H1 (cell line): ENCODE measurements around the gene HNRNPU. TPM values are rescaled to one million over a fixed set of nuclear protein-coding genes. Genes with fewer than 3 reads are reported as not detected.

Experiments
- CTCF ChIA-PET: fragments of 300-600 bp; sonication (Branson Sonifier 250); formaldehyde crosslinking; loops from one replicate; lab custom pipeline; 2021; ENCODE audit not compliant: partially characterized antibody; lab: Charles Lee
- POLR2A ChIA-PET: fragments of 300-600 bp; sonication (Branson Sonifier 250); formaldehyde crosslinking; loops from one replicate; lab custom pipeline; 2021; ENCODE audit warnings: inconsistent platforms; ENCODE audit not compliant: partially characterized antibody; lab: Charles Lee
- DNase-seq, 2 experiments: peaks; one replicate each; pipeline versions ENCODE4 v3.0.0 to v3.0.0-alpha.2; 2010 to 2022; ENCODE audit warnings: low spot score in 2 of 2, low read depth in 1 of 2, mixed read lengths in 1 of 2
- FAIRE-seq: peaks from 2 replicates; lab custom pipeline; 2011; peaks lifted over from hg19 to GRCh38; lab: Jason Lieb, UNC
- H2AFZ ChIP-seq: 2 replicates; pipeline ENCODE4 v1.8.1; 2012; ENCODE audit warnings: low read length, inconsistent platforms
- H2AK5ac ChIP-seq: 2 replicates; pipeline ENCODE4 v1.6.1; 2013; ENCODE audit warnings: low read depth, low read length
- H2BK120ac ChIP-seq: replicated peaks from 2 replicates; pipeline ENCODE3; 2013; ENCODE audit warnings: low read depth, low read length, inconsistent platforms
- H2BK12ac ChIP-seq: 2 replicates; pipeline ENCODE4 v1.6.1; 2013; ENCODE audit warnings: low read depth, low read length
- H2BK15ac ChIP-seq: 2 replicates; pipeline ENCODE4 v1.6.1; 2013; ENCODE audit warnings: low read length
- H2BK20ac ChIP-seq: 2 replicates; pipeline ENCODE4 v1.6.1; 2013; ENCODE audit warnings: low read length
- H2BK5ac ChIP-seq: 2 replicates; pipeline ENCODE4 v1.6.1; 2013; ENCODE audit warnings: low read depth, low read length
- H3K14ac ChIP-seq: 2 replicates; pipeline ENCODE4 v1.6.1; 2013; ENCODE audit warnings: inconsistent platforms; ENCODE audit not compliant: insufficient read length
- H3K18ac ChIP-seq: 2 replicates; pipeline ENCODE4 v1.6.1; 2013; ENCODE audit warnings: low read length; ENCODE audit errors: extremely low read depth
- H3K23ac ChIP-seq: 2 replicates; pipeline ENCODE4 v1.6.1; 2013; ENCODE audit warnings: inconsistent platforms; ENCODE audit not compliant: insufficient read length
- H3K23me2 ChIP-seq: 2 replicates; pipeline ENCODE4 v1.6.1; 2013; ENCODE audit warnings: low read depth, low read length
- H3K27ac ChIP-seq: 2 replicates; pipeline ENCODE4 v1.6.1; 2011; ENCODE audit warnings: low read depth, low read length, inconsistent platforms
- H3K27me3 ChIP-seq, 4 experiments: replicated peaks in 1 of 4; 1 replicate in 1 of 4; 2 replicates in 3 of 4; pipeline versions ENCODE4 v1.6.1 to v1.8.1; 2011 to 2013; ENCODE audit warnings: low read length in 3 of 4, mild to moderate bottlenecking in 3 of 4, inconsistent platforms in 2 of 4, mixed read lengths in 2 of 4, moderate library complexity in 1 of 4; ENCODE audit not compliant: control insufficient read depth in 3 of 4, insufficient read depth in 3 of 4; ENCODE audit errors: extremely low read depth in 1 of 4
- H3K36me3 ChIP-seq, 4 experiments: 2 replicates each; pipeline versions ENCODE4 v1.6.1 to v1.8.1; 2011 to 2013; ENCODE audit warnings: mild to moderate bottlenecking in 4 of 4, low read length in 3 of 4, moderate library complexity in 2 of 4, control low read depth in 1 of 4, inconsistent platforms in 1 of 4; ENCODE audit not compliant: insufficient read depth in 4 of 4, control insufficient read depth in 2 of 4
- H3K4ac ChIP-seq: replicated peaks from 2 replicates; pipeline ENCODE3; 2013; ENCODE audit warnings: low read length, low read depth, mixed read lengths, inconsistent platforms; ENCODE audit not compliant: insufficient read length
- H3K4me1 ChIP-seq, 4 experiments: replicated peaks in 1 of 4; 1 replicate in 1 of 4; 2 replicates in 3 of 4; pipeline versions ENCODE4 v1.6.1 to v1.8.1; 2011 to 2013; ENCODE audit warnings: low read length in 3 of 4, inconsistent platforms in 2 of 4, mixed read lengths in 1 of 4; ENCODE audit not compliant: insufficient read depth in 4 of 4, control insufficient read depth in 3 of 4
- H3K4me2 ChIP-seq, 2 experiments: 2 replicates each; pipeline versions ENCODE4 v1.6.1 to v1.8.1; 2011 to 2013; ENCODE audit warnings: low read depth in 2 of 2, low read length in 2 of 2, control low read depth in 1 of 2, inconsistent platforms in 1 of 2, mild to moderate bottlenecking in 1 of 2; ENCODE audit not compliant: insufficient read depth in 1 of 2
- H3K4me3 ChIP-seq, 4 experiments: fragments of 200-600, 300-600 bp in 1 of 4; sonication (generic), shearing (Covaris generic), sonication (Bioruptor Twin) in 1 of 4; 2 replicates each; pipeline versions ENCODE4 v1.5.1 to v1.8.1; 2011 to 2016; ENCODE audit warnings: low read length in 4 of 4, low read depth in 3 of 4, control low read depth in 2 of 4, inconsistent platforms in 2 of 4, mild to moderate bottlenecking in 2 of 4, mixed read lengths in 1 of 4, moderate library complexity in 1 of 4; ENCODE audit not compliant: insufficient read depth in 2 of 4; ENCODE audit errors: extremely low read depth in 1 of 4
- H3K56ac ChIP-seq: replicated peaks from 2 replicates; pipeline ENCODE3; 2013; ENCODE audit warnings: low read depth, mild to moderate bottlenecking, mixed read lengths, low read length, inconsistent platforms; ENCODE audit not compliant: insufficient read length
- H3K79me1 ChIP-seq: 2 replicates; pipeline ENCODE4 v1.6.1; 2013; ENCODE audit warnings: low read depth, low read length, control low read depth
- H3K79me2 ChIP-seq, 2 experiments: 2 replicates each; pipeline versions ENCODE4 v1.6.1 to v1.8.1; 2012 to 2013; ENCODE audit warnings: low read length in 2 of 2, mild to moderate bottlenecking in 2 of 2, inconsistent platforms in 1 of 2; ENCODE audit not compliant: insufficient read depth in 2 of 2, control insufficient read depth in 1 of 2
- H3K9ac ChIP-seq, 4 experiments: replicated peaks in 1 of 4; 1 replicate in 1 of 4; 2 replicates in 3 of 4; pipeline versions ENCODE4 v1.6.1 to v1.8.1; 2011 to 2013; ENCODE audit warnings: low read depth in 3 of 4, low read length in 3 of 4, control low read depth in 2 of 4, mild to moderate bottlenecking in 2 of 4, moderate library complexity in 2 of 4, inconsistent platforms in 1 of 4; ENCODE audit errors: extremely low read depth in 1 of 4
- H3K9me3 ChIP-seq, 2 experiments: 2 replicates each; pipeline versions ENCODE4 v1.6.1 to v1.8.1; 2012 to 2013; ENCODE audit warnings: mild to moderate bottlenecking in 2 of 2, moderate library complexity in 2 of 2, control low read depth in 1 of 2, inconsistent platforms in 1 of 2, low read depth in 1 of 2, low read length in 1 of 2, mixed read lengths in 1 of 2; ENCODE audit not compliant: insufficient read depth in 2 of 2
- H4K20me1 ChIP-seq, 2 experiments: replicated peaks in 1 of 2; 2 replicates each; pipeline versions ENCODE3 to v1.8.1; 2011 to 2013; ENCODE audit warnings: inconsistent platforms in 2 of 2, low read length in 2 of 2, mild to moderate bottlenecking in 1 of 2; ENCODE audit not compliant: insufficient read depth in 2 of 2, control insufficient read depth in 1 of 2
- H4K5ac ChIP-seq: 2 replicates; pipeline ENCODE4 v1.6.1; 2013; ENCODE audit warnings: low read length, low read depth, mixed read lengths, inconsistent platforms; ENCODE audit not compliant: insufficient read length
- H4K8ac ChIP-seq: 2 replicates; pipeline ENCODE4 v1.8.0; 2013; ENCODE audit warnings: mild to moderate bottlenecking, moderate library complexity, low read length, inconsistent platforms; ENCODE audit not compliant: insufficient read depth; ENCODE audit errors: extremely low read depth
- H4K91ac ChIP-seq: replicated peaks from 2 replicates; pipeline ENCODE3; 2013; ENCODE audit warnings: low read length, mixed read lengths, inconsistent platforms; ENCODE audit not compliant: insufficient read length
- ASH2L ChIP-seq: fragments of 200-600, 300-600 bp; sonication (generic); IDR thresholded peaks from one replicate; pipeline ENCODE4 v1.7.1; 2017; ENCODE audit warnings: low read length
- CHD1 ChIP-seq: IDR thresholded peaks from 2 replicates; pipeline ENCODE4 v1.6.1; 2012; ENCODE audit warnings: low read depth, low read length, improper control_type of control experiment
- FOSL1 ChIP-seq: IDR thresholded peaks from 2 replicates; pipeline ENCODE4 v1.6.1; 2011; ENCODE audit warnings: mild to moderate bottlenecking, low read depth, low read length, moderate library complexity; ENCODE audit not compliant: insufficient read depth
- JUND ChIP-seq: IDR thresholded peaks from 2 replicates; pipeline ENCODE4 v1.6.1; 2011; ENCODE audit warnings: mild to moderate bottlenecking, improper control_type of control experiment, low read length
- KDM4A ChIP-seq: IDR thresholded peaks from one replicate; pipeline ENCODE4 v1.7.1; 2012; ENCODE audit warnings: low read depth, mild to moderate bottlenecking, moderate library complexity, low read length, inconsistent platforms; ENCODE audit not compliant: severe bottlenecking
- NRF1 ChIP-seq: IDR thresholded peaks from 2 replicates; pipeline ENCODE4 v1.6.1; 2011; ENCODE audit warnings: mild to moderate bottlenecking, low read depth, low read length, improper control_type of control experiment
- POLR2A ChIP-seq, 2 experiments: IDR thresholded peaks; 1 replicate in 1 of 2; 2 replicates in 1 of 2; pipeline ENCODE4 v1.6.1; 2011; ENCODE audit warnings: low read depth in 2 of 2, low read length in 2 of 2, mild to moderate bottlenecking in 2 of 2; ENCODE audit errors: control extremely low read depth in 1 of 2
- POLR2AphosphoS5 ChIP-seq: IDR thresholded peaks from 2 replicates; pipeline ENCODE4 v1.6.1; 2011; ENCODE audit warnings: low read depth, low read length
- SIN3A ChIP-seq, 2 experiments: IDR thresholded peaks in 1 of 2; conservative IDR thresholded peaks in 1 of 2; 2 replicates each; pipeline ENCODE4 v1.6.1; 2011 to 2012; ENCODE audit warnings: low read length in 2 of 2, improper control_type of control experiment in 1 of 2, low read depth in 1 of 2, mild to moderate bottlenecking in 1 of 2
- SIRT6 ChIP-seq: IDR thresholded peaks from one replicate; pipeline ENCODE4 v1.7.1; 2012; ENCODE audit warnings: low read length, inconsistent platforms
- SP2 ChIP-seq: IDR thresholded peaks from 2 replicates; pipeline ENCODE4 v1.6.1; 2012; ENCODE audit warnings: mild to moderate bottlenecking, low read length, inconsistent platforms
- SP4 ChIP-seq: IDR thresholded peaks from 2 replicates; pipeline ENCODE4 v1.6.1; 2012; ENCODE audit warnings: low read length, inconsistent platforms
- SUZ12 ChIP-seq: fragments of 200-600 bp; sonication (generic); IDR thresholded peaks from 2 replicates; pipeline ENCODE4 v1.6.1; 2012; ENCODE audit warnings: mild to moderate bottlenecking, inconsistent platforms, low read length, moderate library complexity, mixed read lengths
- WGBS, 2 experiments: shearing (Covaris generic) in 1 of 2; methylation state at CpG; one replicate each; pipeline versions ENCODE4 v1.1.6 to v1.1.7; 2013 to 2015; ENCODE audit warnings: low lambda C conversion rate in 2 of 2, mixed read lengths in 2 of 2, inconsistent platforms in 1 of 2, low coverage in 1 of 2, missing lambda C conversion rate in 1 of 2; ENCODE audit not compliant: insufficient replicate concordance in 2 of 2, insufficient coverage in 1 of 2, insufficient read length in 1 of 2; ENCODE audit errors: extremely low coverage in 1 of 2, missing lambda C conversion rate in 1 of 2; 5-methylcytosine and 5-hydroxymethylcytosine counted together
- polyA plus RNA-seq, 7 experiments: library from polyadenylated mRNA; depleted of rRNA in 3 of 7; stranded (reverse) in 5 of 7; unstranded in 2 of 7; fragments of >200 nt in 5 of 7; fragments of 200-250 nt in 2 of 7; gene quantifications; 1 replicate in 5 of 7; 2 replicates in 1 of 7; 4 replicates in 1 of 7; pipeline versions ENCODE4 v1.2.1 to v1.2.3, GENCODE V29; 2011 to 2013; ENCODE audit warnings: missing spikeins in 2 of 7, mixed read lengths in 2 of 7
- total RNA-seq: library from RNA; stranded (reverse); fragmentation: NEBNext Ultra II Directional; extraction: Animal tissue kit (Norgen Biotek cat#: 25700); gene quantifications from 2 replicates; pipeline ENCODE4 v1.2.1, GENCODE V29; 2021
- TF ChIP-seq, protein P1 (sequence below): IDR thresholded peaks from 2 replicates; pipeline ENCODE4 v1.6.1; 2011; ENCODE audit warnings: low read depth, mild to moderate bottlenecking, low read length; ENCODE audit not compliant: insufficient read depth

HNRNPU gene
- total and polyA plus RNA-seq, 2 of the 8 experiments (the other 6 are each of a cell fraction or from before 2014, with no cell fraction given): 95.6 to 606 TPM

DNA sequence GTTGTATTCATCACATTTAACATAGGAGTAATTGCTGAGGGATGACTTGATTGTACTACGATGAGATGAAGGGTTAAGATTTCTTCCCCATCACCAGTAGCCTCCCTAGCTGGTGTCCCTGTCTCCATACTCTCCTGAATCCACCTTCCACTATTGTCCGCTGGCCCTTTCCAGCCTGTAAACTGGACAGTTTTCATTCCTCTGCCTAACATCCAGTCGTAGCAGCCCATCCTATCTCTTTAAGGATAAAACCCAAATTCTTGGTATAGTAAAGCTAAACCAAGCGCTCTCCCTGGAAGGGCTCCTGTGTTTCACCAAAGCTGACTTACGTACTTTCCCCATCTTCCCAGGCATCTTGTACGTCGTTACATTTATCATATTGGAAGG is 28.2 kb downstream of the HNRNPU start:
- ChIA-PET CTCF (interaction anchor here (0.6 to 1.2 kb wide), 4 partner anchors 25 to 377 kb away, joined by 3 read pairs; no protein-coding TSS in a partner anchor), POLR2A (interaction anchor here (0.6 to 18.5 kb wide), 20 partner anchors 11 to 376 kb away, joined by 3 to 677 read pairs (median 4); partner anchors contain the start of genes CATSPERE and HNRNPU)
- Histone ChIP-seq H4K91ac (no peak overlapping the region), H3K23ac (no peak overlapping the region), H3K9ac (peak overlapping the region; percentile 79 to 99 (median 96)), H2BK120ac (no peak overlapping the region), H3K4me2 (peak overlapping the region; percentile 75 to 82), H4K5ac (no peak overlapping the region), H3K23me2 (peaks cover 6% of the 10 kb centered on the region), H2BK15ac (no peak overlapping the region; the same call in 1 of the 2 replicates), H2BK20ac (no peak overlapping the region), H3K9me3 (no peaks in the 10 kb centered on the region), H3K4me3 (peak overlapping the region; percentile 75 to 87 (median 81)), H2AFZ (no peak overlapping the region), H2BK5ac (peak overlapping the region; percentile 97), H3K27ac (peak overlapping the region; percentile 78), H3K79me1 (no peaks in the 10 kb centered on the region; the same call in 1 of the 2 replicates), H3K18ac (peak overlapping the region; percentile 27; the same call in 1 of the 2 replicates), H3K36me3 (peaks cover 0 to 18% (median 0%) of the 10 kb centered on the region in 4 experiments; a peak in 2 of 8 replicates), H3K4me1 (peaks cover 0 to 3% (median under 1%) of the 10 kb centered on the region in 4 experiments; a peak in 4 of 7 replicates), H3K14ac (no peak overlapping the region), H3K4ac (no peak overlapping the region), H4K8ac (no peak overlapping the region), H4K20me1 (peaks cover 0 to 6% of the 10 kb centered on the region in 2 experiments), H3K56ac (peak overlapping the region; percentile 20), H3K27me3 (no peaks in the 10 kb centered on the region), H3K79me2 (peaks cover 0 to 45% of the 10 kb centered on the region in 2 experiments; a peak in 3 of 4 replicates), H2AK5ac (0 out of 2 replicates have a peak overlapping the region, but pooled peaks have one; percentile 7), H2BK12ac (no peak overlapping the region)
- FAIRE-seq (no peak), DNase-seq (no peak)
- WGBS, 2 experiments: 1% methylated on average over 7 of the region's 7 CpGs; no CpG with 5 or more reads in 1 of the 2 experiments
- TF ChIP-seq SP2 (no peak), POLR2AphosphoS5 (no peak; the same call in 1 of the 2 replicates), FOSL1 (no peak), POLR2A (IDR thresholded peaks at IDR 0.05; ENCODE audit: control extremely low read depth in 1 of 2, low read depth in 2 of 2, low read length in 2 of 2) (peak in 1 of 2 experiments; percentile 59; a peak in 1 of 3 replicates), SUZ12 (no peak), NRF1 (no peak), JUND (no peak), SP4 (no peak), SIN3A (conservative IDR thresholded peaks at IDR 0.05 in 1 of 2, IDR thresholded peaks at IDR 0.05 in 1 of 2; ENCODE audit: low read depth in 1 of 2, low read length in 2 of 2) (peak in 1 of 2 experiments; percentile 41; a peak in 1 of 4 replicates), ASH2L (peak; percentile 7), CHD1 (no peak; the same call in 1 of the 2 replicates), KDM4A (no peak), SIRT6 (no peak)
- TF ChIP-seq, protein P1, sequence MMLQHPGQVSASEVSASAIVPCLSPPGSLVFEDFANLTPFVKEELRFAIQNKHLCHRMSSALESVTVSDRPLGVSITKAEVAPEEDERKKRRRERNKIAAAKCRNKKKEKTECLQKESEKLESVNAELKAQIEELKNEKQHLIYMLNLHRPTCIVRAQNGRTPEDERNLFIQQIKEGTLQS: no peak
